Stimulated activated CD8-positive, alpha-beta memory T cell treated with anti-CD3 and anti-CD28 coated beads, Interleukin-2, amount 100 ng/mL, for 1 hour (primary cell): ENCODE measurements around the gene ZNF622.

ENCODE experiments used
- DNase-seq, 2 donors: peaks; one replicate each; pipeline ENCODE4 v3.0.0-alpha.2; 2020; ENCODE audit warnings: low read depth in 2 of 2

ZNF622 gene

GRCh38 chr5:16465544-16466432 is at the start of gene ZNF622:
TSS of gene ZNF622 (minus strand) at chr5:16465800. CDS start at chr5:16465665, 135 bp downstream.
- DNase-seq, result peak; percentile 73 to 78

- no peak for DNase-seq
Measured at GRCh38 chr5:16510098-16510497, 44.5 kb upstream of the ZNF622 start.

- DNase-seq, result no peak
Measured at GRCh38 chr5:16508730-16509531, 43.3 kb upstream of the ZNF622 start.

GRCh38 chr5:16507716-16508115 is 42.1 kb upstream of the ZNF622 start:
- DNase-seq, result no peak

GRCh38 chr5:16505904-16506303 is 40.3 kb upstream of the ZNF622 start:
- no peak for DNase-seq

GRCh38 chr5:16505140-16505891 is 39.7 kb upstream of the ZNF622 start:
- DNase-seq, result no peak

- no peak for DNase-seq
Measured at GRCh38 chr5:16504571-16504970, 39.0 kb upstream of the ZNF622 start.

GRCh38 chr5:16502866-16503265 is 37.3 kb upstream of the ZNF622 start:
- DNase-seq, result no peak

- no peak for DNase-seq
Measured at GRCh38 chr5:16500024-16500423, 34.4 kb upstream of the ZNF622 start.

- DNase-seq, result no peak
Measured at GRCh38 chr5:16497546-16497945, 31.9 kb upstream of the ZNF622 start.

- no peak for DNase-seq
Measured at GRCh38 chr5:16493261-16493660, 27.7 kb upstream of the ZNF622 start.

- DNase-seq, result no peak
Measured at GRCh38 chr5:16492398-16493140, 27.0 kb upstream of the ZNF622 start.

GRCh38 chr5:16490911-16491310 is 25.3 kb upstream of the ZNF622 start:
- DNase-seq, result no peak

- no peak for DNase-seq
Measured at GRCh38 chr5:16489322-16489791, 23.8 kb upstream of the ZNF622 start.

GRCh38 chr5:16487456-16487855 is 21.9 kb upstream of the ZNF622 start:
- DNase-seq, result no peak

- no peak for DNase-seq
Measured at GRCh38 chr5:16486711-16487111, 21.1 kb upstream of the ZNF622 start.

- DNase-seq, result no peak
Measured at GRCh38 chr5:16485656-16486055, 20.1 kb upstream of the ZNF622 start.

GRCh38 chr5:16484081-16484480 is 18.5 kb upstream of the ZNF622 start:
- no peak for DNase-seq

- no peak for DNase-seq
Measured at GRCh38 chr5:16483361-16483760, 17.8 kb upstream of the ZNF622 start.

GRCh38 chr5:16482891-16483290 is 17.3 kb upstream of the ZNF622 start:
- DNase-seq, result no peak

- DNase-seq, result no peak
Measured at GRCh38 chr5:16480821-16481538, 15.4 kb upstream of the ZNF622 start.
